ENCODE results near the gene CAVIN1. TPM values are rescaled to one million over a fixed set of nuclear protein-coding genes. Genes with fewer than 3 reads are reported as not detected.

The CAVIN1 gene
- total RNA-seq, 1 donor from 2014 or later, result 1.1 TPM

DNA sequence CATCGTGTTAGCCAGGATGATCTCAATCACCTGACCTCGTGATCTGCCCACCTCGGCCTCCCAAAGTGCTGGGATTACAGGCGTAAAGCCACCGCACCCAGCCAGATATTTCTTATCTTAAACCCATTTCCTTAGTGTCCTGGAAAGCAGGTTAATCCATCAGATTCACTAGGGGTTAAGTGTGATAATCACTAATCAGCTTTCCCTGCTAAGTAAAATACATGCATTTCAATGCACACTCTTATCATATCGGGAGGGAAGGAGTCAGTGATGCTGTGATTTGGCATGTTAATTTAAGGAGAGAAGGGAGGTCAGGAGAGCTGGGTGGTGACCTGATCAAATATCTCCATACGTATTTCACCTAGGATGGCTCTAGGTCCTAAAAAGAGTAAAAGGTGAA, 63.9 kb downstream of the CAVIN1 start:
- peaks cover 3% of the 10 kb centered on the region for H3K4me1 Mint-ChIP-seq (ENCODE audit: low read depth)
- no peak overlapping the region for H3K4me3 Mint-ChIP-seq (ENCODE audit: low read depth)
- no peak for DNase-seq (ENCODE audit: low spot score, unreplicated experiment)
- peaks cover 5% of the 10 kb centered on the region for H3K27me3 Mint-ChIP-seq
- H3K27ac Mint-ChIP-seq, result no peak overlapping the region
- TF ChIP-seq, protein P1, sequence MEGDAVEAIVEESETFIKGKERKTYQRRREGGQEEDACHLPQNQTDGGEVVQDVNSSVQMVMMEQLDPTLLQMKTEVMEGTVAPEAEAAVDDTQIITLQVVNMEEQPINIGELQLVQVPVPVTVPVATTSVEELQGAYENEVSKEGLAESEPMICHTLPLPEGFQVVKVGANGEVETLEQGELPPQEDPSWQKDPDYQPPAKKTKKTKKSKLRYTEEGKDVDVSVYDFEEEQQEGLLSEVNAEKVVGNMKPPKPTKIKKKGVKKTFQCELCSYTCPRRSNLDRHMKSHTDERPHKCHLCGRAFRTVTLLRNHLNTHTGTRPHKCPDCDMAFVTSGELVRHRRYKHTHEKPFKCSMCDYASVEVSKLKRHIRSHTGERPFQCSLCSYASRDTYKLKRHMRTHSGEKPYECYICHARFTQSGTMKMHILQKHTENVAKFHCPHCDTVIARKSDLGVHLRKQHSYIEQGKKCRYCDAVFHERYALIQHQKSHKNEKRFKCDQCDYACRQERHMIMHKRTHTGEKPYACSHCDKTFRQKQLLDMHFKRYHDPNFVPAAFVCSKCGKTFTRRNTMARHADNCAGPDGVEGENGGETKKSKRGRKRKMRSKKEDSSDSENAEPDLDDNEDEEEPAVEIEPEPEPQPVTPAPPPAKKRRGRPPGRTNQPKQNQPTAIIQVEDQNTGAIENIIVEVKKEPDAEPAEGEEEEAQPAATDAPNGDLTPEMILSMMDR (IDR thresholded peaks at IDR 0.05; ENCODE audit: unreplicated experiment), result no peak
- H3K9me3 Mint-ChIP-seq (ENCODE audit: low read depth), result no peaks in the 10 kb centered on the region
- peaks cover 3% of the 10 kb centered on the region for H3K36me3 Mint-ChIP-seq (ENCODE audit: insufficient read depth)

DNA sequence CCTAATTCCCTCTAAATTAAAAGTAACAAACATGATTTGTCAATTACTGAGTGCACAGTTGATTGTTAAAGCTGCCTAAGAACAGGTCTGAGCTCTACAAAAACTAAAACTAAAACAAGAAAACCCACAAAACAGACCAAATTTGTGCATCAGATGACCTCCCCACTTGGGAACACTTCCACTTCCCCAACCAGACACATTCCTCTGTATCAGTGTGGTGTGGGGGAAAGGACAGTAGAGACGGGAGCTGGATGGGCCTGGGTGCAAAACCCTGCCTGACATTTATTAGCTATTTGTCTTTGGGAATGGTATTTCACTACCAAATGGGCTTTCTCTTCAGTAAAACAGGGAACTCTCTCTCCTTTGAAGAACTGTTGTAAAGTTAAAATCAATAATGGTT, 64.6 kb downstream of the CAVIN1 start:
- TF ChIP-seq, protein P1 (IDR thresholded peaks at IDR 0.05; ENCODE audit: unreplicated experiment), result no peak
- H3K4me1 Mint-ChIP-seq (ENCODE audit: low read depth), result peaks cover 3% of the 10 kb centered on the region
- DNase-seq (ENCODE audit: low spot score, unreplicated experiment), result no peak
- no peak overlapping the region for H3K4me3 Mint-ChIP-seq (ENCODE audit: low read depth)
- H3K27ac Mint-ChIP-seq, result no peak overlapping the region
- H3K27me3 Mint-ChIP-seq, result peaks cover 5% of the 10 kb centered on the region
- no peaks in the 10 kb centered on the region for H3K9me3 Mint-ChIP-seq (ENCODE audit: low read depth)
- H3K36me3 Mint-ChIP-seq (ENCODE audit: insufficient read depth), result peaks cover 3% of the 10 kb centered on the region

GRCh38 chr17:42354956-42355843, 67.9 kb downstream of the CAVIN1 start:
- Mint-ChIP-seq H3K4me1 (ENCODE audit: low read depth) (peaks cover 4% of the 10 kb centered on the region), H3K9me3 (ENCODE audit: low read depth) (no peaks in the 10 kb centered on the region), H3K27ac (no peak overlapping the region), H3K27me3 (no peaks in the 10 kb centered on the region), H3K36me3 (ENCODE audit: insufficient read depth) (peaks cover 3% of the 10 kb centered on the region), H3K4me3 (ENCODE audit: low read depth) (no peak overlapping the region)
- TF ChIP-seq, protein P1 (IDR thresholded peaks at IDR 0.05; ENCODE audit: unreplicated experiment), result no peak
- no peak for DNase-seq (ENCODE audit: low spot score, unreplicated experiment)

Other genes with a start within 250 kb of the CAVIN1 start
- not detected in 2 replicates for gene KCNH4, start 242.1 kb downstream of the CAVIN1 start, total RNA-seq
- not detected in 2 replicates for gene HCRT, start 237.8 kb downstream of the CAVIN1 start, total RNA-seq
- 6.8 and 8.1 TPM in 2 replicates for gene GHDC, start 228.8 kb downstream of the CAVIN1 start, total RNA-seq
- gene STAT5B, start 146.9 kb downstream of the CAVIN1 start, total RNA-seq, result 43.3 and 46.8 TPM in 2 replicates
- 0.74 and 1.4 TPM in 2 replicates for gene STAT5A, start 134.8 kb downstream of the CAVIN1 start, total RNA-seq
- gene STAT3, start 34.8 kb downstream of the CAVIN1 start, total RNA-seq, result 41.2 and 42.2 TPM in 2 replicates
- 86.3 and 90.5 TPM in 2 replicates for gene ATP6V0A1, start 35.6 kb upstream of the CAVIN1 start, total RNA-seq
- gene NAGLU, start 113.0 kb upstream of the CAVIN1 start, total RNA-seq, result 19.0 and 22.9 TPM in 2 replicates
- gene HSD17B1, start 129.7 kb upstream of the CAVIN1 start, total RNA-seq, result 1.4 and 2.4 TPM in 2 replicates
- gene COASY, start 138.9 kb upstream of the CAVIN1 start, total RNA-seq, result 60.0 and 66.9 TPM in 2 replicates
- 26.8 and 33.7 TPM in 2 replicates for gene MLX, start 143.8 kb upstream of the CAVIN1 start, total RNA-seq
- 18.1 and 19.6 TPM in 2 replicates for gene PSMC3IP, start 154.5 kb upstream of the CAVIN1 start, total RNA-seq
- gene RETREG3, start 186.1 kb upstream of the CAVIN1 start, total RNA-seq, result 66.2 and 80.5 TPM in 2 replicates
- 53.8 and 53.9 TPM in 2 replicates for gene TUBG1, start 186.4 kb upstream of the CAVIN1 start, total RNA-seq
- 26.9 and 31.3 TPM in 2 replicates for gene TUBG2, start 236.0 kb upstream of the CAVIN1 start, total RNA-seq

All from progenitor cell of endocrine pancreas (in vitro differentiated cells).